ENCODE data around the gene PRDM16.

Gene PRDM16

DNA sequence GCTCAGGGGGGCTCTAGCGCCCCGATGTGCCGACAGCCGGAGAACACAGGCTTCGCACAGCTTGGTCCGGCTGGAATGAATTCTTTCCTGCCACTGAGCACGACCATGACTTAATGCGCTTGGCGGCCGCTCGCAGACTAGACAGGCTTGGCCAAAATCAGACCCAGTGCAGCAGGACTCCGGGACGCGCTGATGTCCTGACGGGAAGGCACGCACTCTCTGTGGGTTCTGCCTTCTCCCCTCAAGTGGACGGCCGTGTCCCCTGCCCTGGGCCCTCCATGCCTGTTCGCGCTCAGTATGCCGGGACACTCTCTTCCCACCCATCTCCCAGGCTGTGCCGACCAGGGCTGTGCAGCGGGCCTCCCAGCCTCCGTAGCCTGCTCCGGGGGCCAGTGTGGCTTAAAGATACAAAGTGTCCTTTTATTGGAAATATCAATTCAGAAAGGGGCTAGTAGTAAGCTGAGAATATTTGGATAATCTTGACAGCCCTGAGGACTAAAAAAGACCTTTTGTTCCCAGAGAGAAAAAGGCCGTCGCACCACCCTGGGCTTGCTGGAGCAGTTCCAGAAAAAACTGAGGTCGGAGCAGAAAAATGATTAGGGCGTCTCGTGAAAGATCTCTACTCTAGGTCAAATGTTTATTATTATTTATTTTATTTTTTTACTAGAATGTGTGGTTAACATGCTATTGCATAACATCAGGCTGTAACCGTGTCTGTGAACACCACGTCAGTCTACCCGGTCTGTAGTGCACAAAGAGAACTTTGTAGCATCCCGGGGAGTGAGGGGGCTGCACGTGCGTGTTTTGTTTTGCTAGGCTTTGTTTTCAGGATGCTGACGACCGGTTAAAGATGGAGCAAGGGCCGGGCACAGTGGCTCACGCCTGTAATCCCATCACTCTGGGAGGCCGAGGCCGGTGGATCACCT, 297.4 kb downstream of the PRDM16 start:
- no peak for DNase-seq

GRCh38 chr1:3367376-3367775, 298.4 kb downstream of the PRDM16 start:
- DNase-seq: no peak

DNA sequence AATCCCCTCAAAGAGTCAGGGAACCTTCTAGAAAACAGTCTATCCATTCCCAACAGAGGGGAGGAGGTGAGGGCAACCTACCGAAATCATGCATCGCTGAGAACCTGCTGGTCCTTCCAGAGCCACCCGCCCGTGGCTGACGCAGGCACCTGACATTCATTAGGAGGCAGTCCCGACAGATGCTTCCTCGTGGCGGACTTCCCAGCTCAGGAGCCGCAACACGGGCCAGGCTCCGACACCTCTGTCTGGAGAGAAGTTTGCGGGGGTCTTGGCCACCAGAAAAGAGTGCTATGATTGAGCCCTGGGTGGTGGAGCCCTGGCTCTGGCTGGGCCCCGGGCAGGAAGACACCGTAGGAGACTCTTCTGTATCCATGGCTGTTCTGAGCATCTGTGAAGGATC, 299.1 kb downstream of the PRDM16 start:
- no peak for DNase-seq

GRCh38 chr1:3368711-3369445, 299.9 kb downstream of the PRDM16 start:
- no peak for DNase-seq

GRCh38 chr1:3369446-3370076, 300.6 kb downstream of the PRDM16 start:
- DNase-seq: no peak

DNA sequence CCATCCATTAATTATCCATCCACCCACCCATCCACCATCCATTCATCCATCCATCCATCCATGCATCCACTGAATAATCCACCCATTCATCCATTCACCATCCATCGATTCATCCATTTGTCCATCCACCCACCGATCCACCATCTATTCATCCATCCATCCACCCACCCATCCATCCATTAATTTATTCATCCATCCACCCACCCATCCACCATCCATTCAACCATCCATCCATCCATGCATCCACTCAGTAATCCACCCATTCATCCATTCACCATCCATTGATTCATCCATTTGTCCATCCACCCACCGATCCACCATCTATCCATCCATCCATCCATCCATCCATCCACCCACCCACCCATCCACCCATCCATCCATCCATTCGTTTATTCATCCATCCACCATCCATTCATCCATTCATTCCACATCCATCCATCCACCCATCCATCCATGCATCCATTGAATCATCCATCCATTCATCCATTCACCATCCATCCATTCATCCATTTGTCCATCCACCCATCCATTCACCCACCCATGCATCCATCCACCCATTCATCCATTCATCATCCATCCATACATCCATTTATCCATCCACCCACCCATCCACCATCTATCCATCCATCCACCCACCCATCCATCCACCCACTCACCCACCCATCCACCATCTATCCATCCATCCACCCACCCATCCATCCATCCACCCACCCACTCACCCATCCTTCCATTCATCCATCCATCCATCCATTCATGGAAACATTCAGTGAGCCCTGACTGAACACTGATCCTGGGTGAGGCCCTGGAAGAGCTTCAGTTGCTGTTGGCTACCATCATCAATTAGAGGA, 302.1 kb downstream of the PRDM16 start:
- DNase-seq: no peak

DNA sequence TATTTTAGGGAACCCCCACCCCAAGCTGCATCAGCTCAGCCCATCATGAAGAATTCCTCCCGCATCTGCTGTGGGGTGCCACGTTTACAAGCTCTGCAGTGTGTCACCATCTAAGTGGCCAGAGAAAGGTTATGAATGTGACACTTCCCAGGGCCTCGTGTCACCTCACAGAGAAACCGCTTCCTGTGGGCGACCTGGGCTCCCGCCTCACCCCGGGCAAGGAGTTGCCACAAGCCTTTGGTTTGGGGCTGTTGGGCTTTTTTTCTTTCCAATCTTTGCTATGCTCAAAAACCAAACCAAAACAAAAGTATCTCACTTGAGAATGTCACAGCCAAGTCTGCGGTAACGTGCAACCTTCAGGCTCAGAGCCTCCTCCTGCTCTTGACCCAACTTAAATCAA, 303.3 kb downstream of the PRDM16 start:
- DNase-seq: no peak

DNA sequence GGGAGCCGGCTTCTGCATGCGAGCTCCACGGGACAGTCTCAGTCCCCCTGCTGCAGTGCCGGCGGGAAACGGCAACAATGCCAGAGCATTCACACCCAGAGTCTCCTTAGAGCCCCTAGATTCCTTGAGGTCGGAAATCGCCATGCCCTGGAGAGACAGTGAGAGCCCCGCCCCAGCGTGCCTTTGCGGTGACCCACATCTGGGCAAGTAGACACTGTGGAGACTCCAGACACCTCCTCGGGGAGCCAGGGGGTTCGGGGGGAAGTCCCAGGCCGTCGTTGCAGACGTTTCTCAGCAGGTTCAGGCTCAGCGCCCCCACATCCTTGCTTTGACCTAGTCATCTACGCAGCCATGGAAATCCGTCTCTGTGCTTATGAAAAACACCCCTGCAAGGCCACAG, 304.2 kb downstream of the PRDM16 start:
- DNase-seq: no peak

GRCh38 chr1:3373700-3374405, 304.9 kb downstream of the PRDM16 start:
- no peak for DNase-seq

GRCh38 chr1:3375245-3375644, 306.2 kb downstream of the PRDM16 start:
- DNase-seq: no peak

- no peak for DNase-seq
Observed at GRCh38 chr1:3377166-3377565, 308.2 kb downstream of the PRDM16 start.

GRCh38 chr1:3377604-3378279, 308.7 kb downstream of the PRDM16 start:
- no peak for DNase-seq

- no peak for DNase-seq
Observed at GRCh38 chr1:3378411-3379208, 309.6 kb downstream of the PRDM16 start.

DNA sequence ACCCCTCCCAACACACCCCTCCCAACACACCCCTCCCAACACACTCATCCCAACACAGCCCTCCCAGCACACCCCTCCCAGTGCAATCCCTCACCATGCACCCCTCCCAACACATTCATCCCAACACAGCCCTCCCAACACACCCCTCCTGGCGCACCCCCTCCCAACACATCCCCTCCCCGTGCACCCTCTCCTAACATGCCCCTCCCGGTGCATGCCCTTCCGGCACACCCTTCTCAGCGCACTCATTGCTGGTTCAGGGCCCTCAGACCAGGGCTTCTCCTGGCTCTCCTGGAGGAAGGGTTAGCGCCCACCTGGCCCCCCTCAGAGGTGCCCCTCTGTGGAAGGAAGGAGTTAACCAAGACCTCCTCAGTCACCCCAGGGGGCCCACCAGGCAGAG, 310.9 kb downstream of the PRDM16 start:
- no peak for DNase-seq

- DNase-seq: no peak
Observed at GRCh38 chr1:3380469-3380868, 311.5 kb downstream of the PRDM16 start.

GRCh38 chr1:3381901-3382300, 312.9 kb downstream of the PRDM16 start:
- no peak for DNase-seq

DNA sequence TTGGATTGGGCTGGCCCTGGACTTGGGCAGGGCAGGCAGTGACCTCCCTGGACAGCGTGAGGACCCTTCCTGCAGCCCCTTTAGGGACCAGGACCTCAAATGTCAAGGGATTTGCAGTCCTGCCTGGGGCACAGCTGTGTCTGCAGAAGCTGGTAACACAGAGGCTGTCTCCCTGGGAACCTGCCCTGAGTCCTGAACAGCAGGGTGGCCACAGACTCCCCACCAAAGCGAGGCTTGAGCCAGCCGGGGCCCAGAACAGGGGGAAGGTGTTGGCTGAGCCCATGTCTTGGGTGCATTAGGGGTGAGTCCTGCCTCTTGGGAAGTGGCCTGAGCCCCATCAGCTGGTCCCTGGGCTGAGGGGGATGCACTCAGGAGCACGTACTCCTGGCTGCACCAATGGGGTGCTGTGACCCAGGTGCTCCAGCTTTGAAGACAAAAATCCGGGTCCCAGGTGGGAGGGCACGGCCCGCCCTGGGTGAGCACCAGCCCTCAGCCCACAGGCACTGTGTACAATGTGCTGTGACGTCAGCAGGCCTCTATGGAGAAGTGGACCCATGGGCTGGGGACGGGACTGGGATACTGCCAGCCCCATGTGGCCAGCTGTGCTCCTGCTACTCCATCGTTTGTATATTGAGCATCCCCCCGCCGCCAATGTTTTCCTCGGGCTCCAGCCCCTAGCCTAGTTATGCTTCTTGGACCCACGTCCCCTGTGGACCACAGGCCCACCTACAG, 313.5 kb downstream of the PRDM16 start:
- DNase-seq: no peak

- DNase-seq: no peak
Observed at GRCh38 chr1:3383679-3384078, 314.7 kb downstream of the PRDM16 start.

- DNase-seq: no peak
Observed at GRCh38 chr1:3384407-3384806, 315.4 kb downstream of the PRDM16 start.
